Keratinocyte (primary cell): Measurements from ENCODE around the gene OLFML2B.

ENCODE experiments used
- CTCF ChIP-seq, 3 experiments: IDR thresholded peaks in 1 of 3; conservative IDR thresholded peaks in 1 of 3; optimal IDR thresholded peaks in 1 of 3; 2 replicates in 2 of 3; 3 replicates in 1 of 3; pipeline versions ENCODE3 to v1.5.1; 2011; ENCODE audit warnings: low read length in 3 of 3, mild to moderate bottlenecking in 3 of 3, moderate library complexity in 2 of 3, control low read depth in 1 of 3, inconsistent platforms in 1 of 3; ENCODE audit not compliant: insufficient read depth in 2 of 3; ENCODE audit errors: extremely low read depth in 1 of 3
- EZH2 ChIP-seq: IDR thresholded peaks from one replicate; pipeline ENCODE4 v1.6.1; 2012; ENCODE audit warnings: inconsistent platforms, mild to moderate bottlenecking, low read length, moderate library complexity

- TF ChIP-seq CTCF (optimal IDR thresholded peaks at IDR 0.05 in 1 of 3, IDR thresholded peaks at IDR 0.05 in 1 of 3, conservative IDR thresholded peaks at IDR 0.05 in 1 of 3; ENCODE audit: extremely low read depth in 1 of 3, insufficient read depth in 2 of 3, low read length in 3 of 3), result no peak
- no peak for TF ChIP-seq EZH2
These were observed 5.1 kb upstream of the OLFML2B start for GRCh38 chr1:162028726-162029125.
